HepG2 (cell line): ENCODE measurements around the gene AK3. TPM values are rescaled to one million over a fixed set of nuclear protein-coding genes. Genes with fewer than 3 reads are reported as not detected.

Experiments
- CBFB ChIP-seq: sonication (generic); formaldehyde crosslinking; IDR thresholded peaks from 2 replicates; pipeline ENCODE4 v1.4.0; 2020; ENCODE audit warnings: missing genetic modification reagents
- FOSL1 ChIP-seq: sonication (generic); formaldehyde crosslinking; IDR thresholded peaks from 2 replicates; pipeline ENCODE4 v1.9.0; 2021; ENCODE audit warnings: missing genetic modification reagents, borderline replicate concordance
- JDP2 ChIP-seq: sonication (generic); formaldehyde crosslinking; IDR thresholded peaks from 2 replicates; pipeline ENCODE4 v1.8.1; 2022; ENCODE audit warnings: missing genetic modification reagents, borderline replicate concordance
- PAXIP1 ChIP-seq: sonication (generic); formaldehyde crosslinking; conservative IDR thresholded peaks from 2 replicates; pipeline ENCODE4 v1.4.0; 2020; ENCODE audit warnings: mild to moderate bottlenecking, missing genetic modification reagents, moderate library complexity
- RNF2 ChIP-seq: fragments of 450-650 bp; conservative IDR thresholded peaks from 2 replicates; pipeline ENCODE4 v1.6.1; 2016; ENCODE audit warnings: low read depth
- SYNCRIP ChIP-seq: fragments of 200-400 bp; formaldehyde crosslinking; IDR thresholded peaks from 2 replicates; pipeline ENCODE4 v1.6.1; 2018; ENCODE audit warnings: mild to moderate bottlenecking, low read depth, low read length; ENCODE audit not compliant: insufficient read depth
- TFE3 ChIP-seq: IDR thresholded peaks from 2 replicates; pipeline ENCODE4 v1.6.1; 2016
- ZNF143 ChIP-seq: sonication (generic); formaldehyde crosslinking; IDR thresholded peaks from 2 replicates; pipeline ENCODE4 v1.4.0; 2020; ENCODE audit warnings: missing genetic modification reagents
- ZNF629 ChIP-seq: sonication (generic); formaldehyde crosslinking; conservative IDR thresholded peaks from 2 replicates; pipeline ENCODE4 v1.5.0; 2020; ENCODE audit warnings: missing genetic modification reagents
- ZNF790 ChIP-seq: sonication (generic); formaldehyde crosslinking; IDR thresholded peaks from 2 replicates; pipeline ENCODE4 v1.8.0; 2022; ENCODE audit warnings: missing genetic modification reagents, mild to moderate bottlenecking, borderline replicate concordance
- polyA plus RNA-seq, 8 experiments: library from polyadenylated mRNA; depleted of rRNA in 3 of 8; stranded (reverse) in 7 of 8; unstranded in 1 of 8; fragments of >200 nt; fragmentation: Illumina TruSeq in 4 of 8; extraction: Trizol in 4 of 8; gene quantifications; 2 replicates each; pipeline versions ENCODE4 v1.2.1 to v1.2.3, GENCODE V29; 2011 to 2016; ENCODE audit warnings: low read depth in 4 of 8, missing spikeins in 1 of 8, mixed read lengths in 1 of 8; ENCODE audit not compliant: insufficient read depth in 1 of 8
- total RNA-seq, 5 experiments: library from RNA; depleted of rRNA; stranded (reverse); fragments of >200 nt; fragmentation: Illumina TruSeq; extraction: Trizol; gene quantifications; 2 replicates each; pipeline ENCODE4 v1.2.3, GENCODE V29; 2016; ENCODE audit warnings: low read depth in 1 of 5
- TF ChIP-seq, protein P1 (sequence below): sonication (generic); formaldehyde crosslinking; IDR thresholded peaks from 2 replicates; pipeline ENCODE4 v1.5.1; 2020; ENCODE audit warnings: mild to moderate bottlenecking, missing genetic modification reagents, borderline replicate concordance
- TF ChIP-seq, protein P2 (sequence below): sonication (generic); formaldehyde crosslinking; IDR thresholded peaks from 2 replicates; pipeline ENCODE4 v1.5.1; 2020; ENCODE audit warnings: mild to moderate bottlenecking, missing genetic modification reagents, moderate library complexity

Gene AK3
- total and polyA plus RNA-seq, 2 of the 13 experiments (the other 11 are each of a cell fraction or from before 2014, with no cell fraction given) = 76.8 to 109 TPM

DNA sequence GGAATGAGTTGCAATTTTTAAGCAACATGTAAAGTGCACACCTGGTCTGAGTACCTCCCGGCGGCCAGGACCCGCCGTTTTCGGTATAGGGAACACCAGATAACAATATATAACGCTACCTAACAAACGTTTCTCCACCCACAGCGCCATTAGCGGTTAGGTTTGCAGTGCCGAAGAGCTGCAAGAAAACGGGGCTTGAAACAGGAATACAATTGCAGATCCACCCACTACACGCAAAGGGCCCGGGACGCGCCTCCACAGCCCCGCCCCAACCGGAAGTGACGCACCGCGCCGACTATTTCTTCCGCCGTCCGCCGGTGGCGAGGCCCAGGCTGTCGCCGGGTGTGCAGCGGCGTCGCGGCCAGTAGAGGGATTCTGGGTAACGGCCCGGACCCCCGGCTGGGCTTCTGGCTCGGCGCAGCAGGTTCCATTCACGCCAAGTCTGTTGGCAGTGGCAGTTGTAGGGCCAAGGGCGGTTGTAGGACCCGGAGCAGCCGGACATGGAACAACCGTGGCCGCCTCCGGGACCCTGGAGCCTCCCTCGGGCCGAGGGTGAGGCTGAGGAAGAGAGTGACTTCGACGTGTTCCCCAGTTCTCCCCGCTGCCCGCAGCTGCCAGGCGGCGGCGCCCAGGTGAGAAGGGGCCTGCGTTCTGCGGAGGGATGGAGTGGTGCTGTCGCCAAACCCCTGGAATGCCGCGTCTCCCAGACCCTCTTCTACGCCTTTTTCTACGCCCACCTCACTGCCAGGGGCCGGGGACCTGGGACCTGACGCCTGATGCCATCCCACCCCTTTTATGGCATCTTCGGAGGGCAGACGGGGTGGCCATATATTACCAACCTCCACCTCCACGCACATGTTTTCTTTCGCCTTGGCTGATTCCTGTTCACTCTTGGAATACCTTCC is 61.5 kb downstream of the AK3 start, which contains the start of gene CDC37L1 (continued):
- TF ChIP-seq, protein P1, sequence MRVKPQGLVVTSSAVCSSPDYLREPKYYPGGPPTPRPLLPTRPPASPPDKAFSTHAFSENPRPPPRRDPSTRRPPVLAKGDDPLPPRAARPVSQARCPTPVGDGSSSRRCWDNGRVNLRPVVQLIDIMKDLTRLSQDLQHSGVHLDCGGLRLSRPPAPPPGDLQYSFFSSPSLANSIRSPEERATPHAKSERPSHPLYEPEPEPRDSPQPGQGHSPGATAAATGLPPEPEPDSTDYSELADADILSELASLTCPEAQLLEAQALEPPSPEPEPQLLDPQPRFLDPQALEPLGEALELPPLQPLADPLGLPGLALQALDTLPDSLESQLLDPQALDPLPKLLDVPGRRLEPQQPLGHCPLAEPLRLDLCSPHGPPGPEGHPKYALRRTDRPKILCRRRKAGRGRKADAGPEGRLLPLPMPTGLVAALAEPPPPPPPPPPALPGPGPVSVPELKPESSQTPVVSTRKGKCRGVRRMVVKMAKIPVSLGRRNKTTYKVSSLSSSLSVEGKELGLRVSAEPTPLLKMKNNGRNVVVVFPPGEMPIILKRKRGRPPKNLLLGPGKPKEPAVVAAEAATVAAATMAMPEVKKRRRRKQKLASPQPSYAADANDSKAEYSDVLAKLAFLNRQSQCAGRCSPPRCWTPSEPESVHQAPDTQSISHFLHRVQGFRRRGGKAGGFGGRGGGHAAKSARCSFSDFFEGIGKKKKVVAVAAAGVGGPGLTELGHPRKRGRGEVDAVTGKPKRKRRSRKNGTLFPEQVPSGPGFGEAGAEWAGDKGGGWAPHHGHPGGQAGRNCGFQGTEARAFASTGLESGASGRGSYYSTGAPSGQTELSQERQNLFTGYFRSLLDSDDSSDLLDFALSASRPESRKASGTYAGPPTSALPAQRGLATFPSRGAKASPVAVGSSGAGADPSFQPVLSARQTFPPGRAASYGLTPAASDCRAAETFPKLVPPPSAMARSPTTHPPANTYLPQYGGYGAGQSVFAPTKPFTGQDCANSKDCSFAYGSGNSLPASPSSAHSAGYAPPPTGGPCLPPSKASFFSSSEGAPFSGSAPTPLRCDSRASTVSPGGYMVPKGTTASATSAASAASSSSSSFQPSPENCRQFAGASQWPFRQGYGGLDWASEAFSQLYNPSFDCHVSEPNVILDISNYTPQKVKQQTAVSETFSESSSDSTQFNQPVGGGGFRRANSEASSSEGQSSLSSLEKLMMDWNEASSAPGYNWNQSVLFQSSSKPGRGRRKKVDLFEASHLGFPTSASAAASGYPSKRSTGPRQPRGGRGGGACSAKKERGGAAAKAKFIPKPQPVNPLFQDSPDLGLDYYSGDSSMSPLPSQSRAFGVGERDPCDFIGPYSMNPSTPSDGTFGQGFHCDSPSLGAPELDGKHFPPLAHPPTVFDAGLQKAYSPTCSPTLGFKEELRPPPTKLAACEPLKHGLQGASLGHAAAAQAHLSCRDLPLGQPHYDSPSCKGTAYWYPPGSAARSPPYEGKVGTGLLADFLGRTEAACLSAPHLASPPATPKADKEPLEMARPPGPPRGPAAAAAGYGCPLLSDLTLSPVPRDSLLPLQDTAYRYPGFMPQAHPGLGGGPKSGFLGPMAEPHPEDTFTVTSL (CRISPR knock-in tag) = no peak
- TF ChIP-seq SYNCRIP (no peak), JDP2 (CRISPR knock-in tag) (no peak), RNF2 (peak; percentile 57; the same call in 1 of the 2 replicates), ZNF629 (CRISPR knock-in tag) (peak; percentile 20; the same call in 1 of the 2 replicates), PAXIP1 (CRISPR knock-in tag) (no peak; the same call in 1 of the 2 replicates), TFE3 (CRISPR knock-in tag) (peak; percentile 30; the same call in 1 of the 2 replicates), CBFB (peak; percentile 61), ZNF143 (CRISPR knock-in tag) (peak; percentile 86), FOSL1 (CRISPR knock-in tag) (0 out of 2 replicates have a peak, but pooled peaks have one; percentile 26), ZNF790 (CRISPR knock-in tag) (peak; percentile 95; the same call in 1 of the 2 replicates)
- TF ChIP-seq, protein P2, sequence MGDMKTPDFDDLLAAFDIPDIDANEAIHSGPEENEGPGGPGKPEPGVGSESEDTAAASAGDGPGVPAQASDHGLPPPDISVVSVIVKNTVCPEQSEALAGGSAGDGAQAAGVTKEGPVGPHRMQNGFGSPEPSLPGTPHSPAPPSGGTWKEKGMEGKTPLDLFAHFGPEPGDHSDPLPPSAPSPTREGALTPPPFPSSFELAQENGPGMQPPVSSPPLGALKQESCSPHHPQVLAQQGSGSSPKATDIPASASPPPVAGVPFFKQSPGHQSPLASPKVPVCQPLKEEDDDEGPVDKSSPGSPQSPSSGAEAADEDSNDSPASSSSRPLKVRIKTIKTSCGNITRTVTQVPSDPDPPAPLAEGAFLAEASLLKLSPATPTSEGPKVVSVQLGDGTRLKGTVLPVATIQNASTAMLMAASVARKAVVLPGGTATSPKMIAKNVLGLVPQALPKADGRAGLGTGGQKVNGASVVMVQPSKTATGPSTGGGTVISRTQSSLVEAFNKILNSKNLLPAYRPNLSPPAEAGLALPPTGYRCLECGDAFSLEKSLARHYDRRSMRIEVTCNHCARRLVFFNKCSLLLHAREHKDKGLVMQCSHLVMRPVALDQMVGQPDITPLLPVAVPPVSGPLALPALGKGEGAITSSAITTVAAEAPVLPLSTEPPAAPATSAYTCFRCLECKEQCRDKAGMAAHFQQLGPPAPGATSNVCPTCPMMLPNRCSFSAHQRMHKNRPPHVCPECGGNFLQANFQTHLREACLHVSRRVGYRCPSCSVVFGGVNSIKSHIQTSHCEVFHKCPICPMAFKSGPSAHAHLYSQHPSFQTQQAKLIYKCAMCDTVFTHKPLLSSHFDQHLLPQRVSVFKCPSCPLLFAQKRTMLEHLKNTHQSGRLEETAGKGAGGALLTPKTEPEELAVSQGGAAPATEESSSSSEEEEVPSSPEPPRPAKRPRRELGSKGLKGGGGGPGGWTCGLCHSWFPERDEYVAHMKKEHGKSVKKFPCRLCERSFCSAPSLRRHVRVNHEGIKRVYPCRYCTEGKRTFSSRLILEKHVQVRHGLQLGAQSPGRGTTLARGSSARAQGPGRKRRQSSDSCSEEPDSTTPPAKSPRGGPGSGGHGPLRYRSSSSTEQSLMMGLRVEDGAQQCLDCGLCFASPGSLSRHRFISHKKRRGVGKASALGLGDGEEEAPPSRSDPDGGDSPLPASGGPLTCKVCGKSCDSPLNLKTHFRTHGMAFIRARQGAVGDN = peak; percentile 98
